ENCODE measurements around the gene SMIM33.

DNA sequence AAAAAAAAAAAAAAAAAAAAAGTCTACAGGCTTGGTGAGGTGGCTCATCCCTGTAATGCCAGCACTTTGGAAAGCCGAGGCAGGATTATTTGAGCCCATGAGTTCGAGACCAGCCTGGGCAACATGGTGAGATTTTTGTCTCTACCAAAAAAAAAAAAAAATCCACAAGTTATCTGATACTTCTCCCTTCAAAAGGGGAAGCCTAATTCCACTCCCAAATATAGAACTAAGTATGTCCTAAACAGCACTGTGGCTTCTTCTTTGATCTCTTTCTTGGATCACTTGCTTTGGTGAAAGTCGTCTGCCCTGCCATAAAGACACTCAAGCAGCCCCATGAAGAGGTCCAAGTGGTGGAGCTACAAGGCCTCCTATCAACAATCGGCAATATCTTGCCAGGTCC, 30.6 kb downstream of the SMIM33 start:
- no peak for TF ChIP-seq ZNF138 (CRISPR knock-in tag; conservative IDR thresholded peaks at IDR 0.05)
- TF ChIP-seq, protein P1, sequence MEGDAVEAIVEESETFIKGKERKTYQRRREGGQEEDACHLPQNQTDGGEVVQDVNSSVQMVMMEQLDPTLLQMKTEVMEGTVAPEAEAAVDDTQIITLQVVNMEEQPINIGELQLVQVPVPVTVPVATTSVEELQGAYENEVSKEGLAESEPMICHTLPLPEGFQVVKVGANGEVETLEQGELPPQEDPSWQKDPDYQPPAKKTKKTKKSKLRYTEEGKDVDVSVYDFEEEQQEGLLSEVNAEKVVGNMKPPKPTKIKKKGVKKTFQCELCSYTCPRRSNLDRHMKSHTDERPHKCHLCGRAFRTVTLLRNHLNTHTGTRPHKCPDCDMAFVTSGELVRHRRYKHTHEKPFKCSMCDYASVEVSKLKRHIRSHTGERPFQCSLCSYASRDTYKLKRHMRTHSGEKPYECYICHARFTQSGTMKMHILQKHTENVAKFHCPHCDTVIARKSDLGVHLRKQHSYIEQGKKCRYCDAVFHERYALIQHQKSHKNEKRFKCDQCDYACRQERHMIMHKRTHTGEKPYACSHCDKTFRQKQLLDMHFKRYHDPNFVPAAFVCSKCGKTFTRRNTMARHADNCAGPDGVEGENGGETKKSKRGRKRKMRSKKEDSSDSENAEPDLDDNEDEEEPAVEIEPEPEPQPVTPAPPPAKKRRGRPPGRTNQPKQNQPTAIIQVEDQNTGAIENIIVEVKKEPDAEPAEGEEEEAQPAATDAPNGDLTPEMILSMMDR (IDR thresholded peaks at IDR 0.05) = no peak
- TF ChIP-seq, protein P2, sequence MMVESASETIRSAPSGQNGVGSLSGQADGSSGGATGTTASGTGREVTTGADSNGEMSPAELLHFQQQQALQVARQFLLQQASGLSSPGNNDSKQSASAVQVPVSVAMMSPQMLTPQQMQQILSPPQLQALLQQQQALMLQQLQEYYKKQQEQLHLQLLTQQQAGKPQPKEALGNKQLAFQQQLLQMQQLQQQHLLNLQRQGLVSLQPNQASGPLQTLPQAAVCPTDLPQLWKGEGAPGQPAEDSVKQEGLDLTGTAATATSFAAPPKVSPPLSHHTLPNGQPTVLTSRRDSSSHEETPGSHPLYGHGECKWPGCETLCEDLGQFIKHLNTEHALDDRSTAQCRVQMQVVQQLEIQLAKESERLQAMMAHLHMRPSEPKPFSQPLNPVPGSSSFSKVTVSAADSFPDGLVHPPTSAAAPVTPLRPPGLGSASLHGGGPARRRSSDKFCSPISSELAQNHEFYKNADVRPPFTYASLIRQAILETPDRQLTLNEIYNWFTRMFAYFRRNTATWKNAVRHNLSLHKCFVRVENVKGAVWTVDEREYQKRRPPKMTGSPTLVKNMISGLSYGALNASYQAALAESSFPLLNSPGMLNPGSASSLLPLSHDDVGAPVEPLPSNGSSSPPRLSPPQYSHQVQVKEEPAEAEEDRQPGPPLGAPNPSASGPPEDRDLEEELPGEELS (CRISPR knock-in tag; IDR thresholded peaks at IDR 0.05) = no peak
- TF ChIP-seq CREM (CRISPR knock-in tag; IDR thresholded peaks at IDR 0.05) = no peak
- TF ChIP-seq, protein P3, sequence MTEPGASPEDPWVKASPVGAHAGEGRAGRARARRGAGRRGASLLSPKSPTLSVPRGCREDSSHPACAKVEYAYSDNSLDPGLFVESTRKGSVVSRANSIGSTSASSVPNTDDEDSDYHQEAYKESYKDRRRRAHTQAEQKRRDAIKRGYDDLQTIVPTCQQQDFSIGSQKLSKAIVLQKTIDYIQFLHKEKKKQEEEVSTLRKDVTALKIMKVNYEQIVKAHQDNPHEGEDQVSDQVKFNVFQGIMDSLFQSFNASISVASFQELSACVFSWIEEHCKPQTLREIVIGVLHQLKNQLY (CRISPR knock-in tag; IDR thresholded peaks at IDR 0.05) = no peak
- TF ChIP-seq, protein P4, sequence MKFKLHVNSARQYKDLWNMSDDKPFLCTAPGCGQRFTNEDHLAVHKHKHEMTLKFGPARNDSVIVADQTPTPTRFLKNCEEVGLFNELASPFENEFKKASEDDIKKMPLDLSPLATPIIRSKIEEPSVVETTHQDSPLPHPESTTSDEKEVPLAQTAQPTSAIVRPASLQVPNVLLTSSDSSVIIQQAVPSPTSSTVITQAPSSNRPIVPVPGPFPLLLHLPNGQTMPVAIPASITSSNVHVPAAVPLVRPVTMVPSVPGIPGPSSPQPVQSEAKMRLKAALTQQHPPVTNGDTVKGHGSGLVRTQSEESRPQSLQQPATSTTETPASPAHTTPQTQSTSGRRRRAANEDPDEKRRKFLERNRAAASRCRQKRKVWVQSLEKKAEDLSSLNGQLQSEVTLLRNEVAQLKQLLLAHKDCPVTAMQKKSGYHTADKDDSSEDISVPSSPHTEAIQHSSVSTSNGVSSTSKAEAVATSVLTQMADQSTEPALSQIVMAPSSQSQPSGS (CRISPR knock-in tag; IDR thresholded peaks at IDR 0.05; ENCODE audit: borderline replicate concordance, low read depth) = no peak
